Measurements from ENCODE around the gene PCSK1.

DNA sequence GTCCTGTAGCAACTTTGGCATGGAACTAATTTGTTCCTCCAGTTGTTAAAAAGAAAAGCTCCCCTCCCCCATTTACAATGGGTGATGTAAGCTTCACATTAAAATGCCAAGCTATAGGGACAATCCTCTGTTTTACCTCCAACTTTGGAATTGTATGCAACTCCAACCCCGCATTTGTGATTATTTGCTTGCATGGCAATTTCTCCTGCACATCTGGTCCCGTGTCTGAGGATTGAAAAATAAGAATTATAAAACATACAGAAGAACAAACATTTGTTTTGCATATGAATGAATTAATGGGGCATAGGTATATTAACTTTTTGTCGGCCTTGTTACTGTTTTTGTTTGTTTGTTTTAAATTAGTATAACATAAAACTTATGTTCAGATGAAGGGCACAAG lies 17.2 kb downstream of the PCSK1 start:
- no peak for TF ChIP-seq CTCF (optimal IDR thresholded peaks at IDR 0.05 in 1 of 3, IDR thresholded peaks at IDR 0.05 in 1 of 3, conservative IDR thresholded peaks at IDR 0.05 in 1 of 3; ENCODE audit: extremely low read depth in 1 of 3, insufficient read depth in 2 of 3, low read length in 3 of 3)
- TF ChIP-seq EZH2 (IDR thresholded peaks at IDR 0.05; ENCODE audit: low read length) = no peak
